Measurements from ENCODE around the gene GPATCH4.
"Not testable (repeated sequence)": the region's sequence is repeated elsewhere in the genome, so short reads cannot be mapped to it uniquely, and the experiment has no call there.

The GPATCH4 gene

GRCh38 chr1:156640842-156641706 is 39.8 kb upstream of the GPATCH4 start:
- no peaks in the 10 kb centered on the region for H3K9me3 ChIP-seq (ENCODE audit: low read length)
- peaks cover 29% of the 10 kb centered on the region for H3K27me3 ChIP-seq (ENCODE audit: insufficient read depth, low read length)
- peak overlapping the region; percentile 26 for H2AFZ ChIP-seq (ENCODE audit: low read depth, low read length)
- peaks cover 24% of the 10 kb centered on the region for H3K4me1 ChIP-seq (ENCODE audit: insufficient read depth, low read length)
- peak overlapping the region; percentile 41 for H3K4me3 ChIP-seq (ENCODE audit: low read length)
- no peaks in the 10 kb centered on the region for H3K36me3 ChIP-seq (ENCODE audit: insufficient read depth, low read length)

GRCh38 chr1:156639601-156640101 is 38.4 kb upstream of the GPATCH4 start:
- H3K4me3 ChIP-seq (ENCODE audit: low read length), result no peak overlapping the region
- H3K27me3 ChIP-seq (ENCODE audit: insufficient read depth, low read length), result peaks cover 34% of the 10 kb centered on the region
- H3K9me3 ChIP-seq (ENCODE audit: low read length), result no peaks in the 10 kb centered on the region
- no peak overlapping the region for H2AFZ ChIP-seq (ENCODE audit: low read depth, low read length)
- H3K36me3 ChIP-seq (ENCODE audit: insufficient read depth, low read length), result no peaks in the 10 kb centered on the region
- peaks cover 24% of the 10 kb centered on the region for H3K4me1 ChIP-seq (ENCODE audit: insufficient read depth, low read length)

GRCh38 chr1:156638189-156638985 is 37.1 kb upstream of the GPATCH4 start:
- Histone ChIP-seq H3K36me3 (ENCODE audit: insufficient read depth, low read length) (no peaks in the 10 kb centered on the region), H2AFZ (ENCODE audit: low read depth, low read length) (no peak overlapping the region), H3K27me3 (ENCODE audit: insufficient read depth, low read length) (peaks cover 41% of the 10 kb centered on the region)

GRCh38 chr1:156632355-156632754 is 31.1 kb upstream of the GPATCH4 start:
- H3K4me3 ChIP-seq (ENCODE audit: low read length), result no peak overlapping the region
- peaks cover 28% of the 10 kb centered on the region for H3K27me3 ChIP-seq (ENCODE audit: insufficient read depth, low read length)
- no peaks in the 10 kb centered on the region for H3K9me3 ChIP-seq (ENCODE audit: low read length)
- H2AFZ ChIP-seq (ENCODE audit: low read depth, low read length), result no peak overlapping the region
- no peaks in the 10 kb centered on the region for H3K36me3 ChIP-seq (ENCODE audit: insufficient read depth, low read length)
- no peaks in the 10 kb centered on the region for H3K4me1 ChIP-seq (ENCODE audit: insufficient read depth, low read length)

More at GRCh38 chr1:156638189-156638985, 37.1 kb upstream of the GPATCH4 start:
- Histone ChIP-seq H3K4me1 (ENCODE audit: insufficient read depth, low read length) (peaks cover 24% of the 10 kb centered on the region), H3K4me3 (ENCODE audit: low read length) (no peak overlapping the region), H3K9me3 (ENCODE audit: low read length) (no peaks in the 10 kb centered on the region)

- H3K27me3 ChIP-seq (ENCODE audit: insufficient read depth, low read length), result peaks cover 31% of the 10 kb centered on the region
- H2AFZ ChIP-seq (ENCODE audit: low read depth, low read length); H3K36me3 ChIP-seq (ENCODE audit: insufficient read depth, low read length); H3K9me3 ChIP-seq (ENCODE audit: low read length); H3K4me3 ChIP-seq (ENCODE audit: low read length); H3K4me1 ChIP-seq (ENCODE audit: insufficient read depth, low read length): not testable (repeated sequence)
Measured at GRCh38 chr1:156631152-156631551, 29.9 kb upstream of the GPATCH4 start.

- Histone ChIP-seq H3K9me3 (ENCODE audit: low read length) (no peaks in the 10 kb centered on the region), H3K27me3 (ENCODE audit: insufficient read depth, low read length) (peaks cover 38% of the 10 kb centered on the region), H3K4me3 (ENCODE audit: low read length) (no peak overlapping the region), H3K4me1 (ENCODE audit: insufficient read depth, low read length) (peaks cover 7% of the 10 kb centered on the region), H2AFZ (ENCODE audit: low read depth, low read length) (no peak overlapping the region), H3K36me3 (ENCODE audit: insufficient read depth, low read length) (no peaks in the 10 kb centered on the region)
Measured at GRCh38 chr1:156629823-156630449, 28.7 kb upstream of the GPATCH4 start.

- Histone ChIP-seq H3K9me3 (ENCODE audit: low read length) (no peaks in the 10 kb centered on the region), H3K4me3 (ENCODE audit: low read length) (no peak overlapping the region), H3K36me3 (ENCODE audit: insufficient read depth, low read length) (no peaks in the 10 kb centered on the region), H3K27me3 (ENCODE audit: insufficient read depth, low read length) (peaks cover 41% of the 10 kb centered on the region), H2AFZ (ENCODE audit: low read depth, low read length) (no peak overlapping the region), H3K4me1 (ENCODE audit: insufficient read depth, low read length) (peaks cover 9% of the 10 kb centered on the region)
Measured at GRCh38 chr1:156627313-156627880, 26.1 kb upstream of the GPATCH4 start.

GRCh38 chr1:156626079-156626438 is 24.8 kb upstream of the GPATCH4 start:
- H3K9me3 ChIP-seq (ENCODE audit: low read length), result no peaks in the 10 kb centered on the region
- H3K4me3 ChIP-seq (ENCODE audit: low read length), result no peak overlapping the region
- peaks cover 43% of the 10 kb centered on the region for H3K27me3 ChIP-seq (ENCODE audit: insufficient read depth, low read length)
- no peaks in the 10 kb centered on the region for H3K36me3 ChIP-seq (ENCODE audit: insufficient read depth, low read length)
- H3K4me1 ChIP-seq (ENCODE audit: insufficient read depth, low read length), result peaks cover 9% of the 10 kb centered on the region
- H2AFZ ChIP-seq (ENCODE audit: low read depth, low read length), result no peak overlapping the region

- Histone ChIP-seq H3K9me3 (ENCODE audit: low read length) (no peaks in the 10 kb centered on the region), H3K4me1 (ENCODE audit: insufficient read depth, low read length) (peaks cover 9% of the 10 kb centered on the region), H2AFZ (ENCODE audit: low read depth, low read length) (peak overlapping the region; percentile 20), H3K27me3 (ENCODE audit: insufficient read depth, low read length) (peaks cover 46% of the 10 kb centered on the region), H3K36me3 (ENCODE audit: insufficient read depth, low read length) (no peaks in the 10 kb centered on the region), H3K4me3 (ENCODE audit: low read length) (peak overlapping the region; percentile 9)
Measured at GRCh38 chr1:156625436-156626078, 24.3 kb upstream of the GPATCH4 start.

- peaks cover 9% of the 10 kb centered on the region for H3K4me1 ChIP-seq (ENCODE audit: insufficient read depth, low read length)
- peak overlapping the region; percentile 37 for H2AFZ ChIP-seq (ENCODE audit: low read depth, low read length)
- peaks cover 52% of the 10 kb centered on the region for H3K27me3 ChIP-seq (ENCODE audit: insufficient read depth, low read length)
- no peaks in the 10 kb centered on the region for H3K36me3 ChIP-seq (ENCODE audit: insufficient read depth, low read length)
- H3K9me3 ChIP-seq (ENCODE audit: low read length), result no peaks in the 10 kb centered on the region
- peak overlapping the region; percentile 33 for H3K4me3 ChIP-seq (ENCODE audit: low read length)
Measured at GRCh38 chr1:156624814-156625435, 23.6 kb upstream of the GPATCH4 start.

- Histone ChIP-seq H2AFZ (ENCODE audit: low read depth, low read length) (peak overlapping the region; percentile 37), H3K4me3 (ENCODE audit: low read length) (peak overlapping the region; percentile 33), H3K27me3 (ENCODE audit: insufficient read depth, low read length) (peaks cover 56% of the 10 kb centered on the region)
Measured at GRCh38 chr1:156623946-156624813, 22.9 kb upstream of the GPATCH4 start.

More at GRCh38 chr1:156623946-156624813, 22.9 kb upstream of the GPATCH4 start:
- peaks cover 9% of the 10 kb centered on the region for H3K4me1 ChIP-seq (ENCODE audit: insufficient read depth, low read length)
- H3K36me3 ChIP-seq (ENCODE audit: insufficient read depth, low read length), result no peaks in the 10 kb centered on the region
- no peaks in the 10 kb centered on the region for H3K9me3 ChIP-seq (ENCODE audit: low read length)
